ENCODE data around the gene ESRRA.

Gene ESRRA

GRCh38 chr11:64333556-64333955, 28.2 kb downstream of the ESRRA start:
- no peak for DNase-seq

GRCh38 chr11:64334764-64335735, 29.7 kb downstream of the ESRRA start:
- DNase-seq = peak; percentile 38 to 77 (median 48)

GRCh38 chr11:64337538-64338249, 32.4 kb downstream of the ESRRA start:
- no peak for DNase-seq

- DNase-seq = no peak
Observed at GRCh38 chr11:64338716-64339115, 33.4 kb downstream of the ESRRA start.

- no peak for DNase-seq
Observed at GRCh38 chr11:64339286-64339685, 34.0 kb downstream of the ESRRA start.

- DNase-seq = no peak
Observed at GRCh38 chr11:64339754-64340408, 34.6 kb downstream of the ESRRA start, which contains the start of gene CCDC88B. TSS of gene CCDC88B (plus strand) at chr11:64340204. CDS start at chr11:64340267, 63 bp downstream.

GRCh38 chr11:64340671-64341335, 35.5 kb downstream of the ESRRA start:
- no peak for DNase-seq

GRCh38 chr11:64341429-64341828, 36.1 kb downstream of the ESRRA start:
- DNase-seq = no peak

- peak; percentile 75 to 88 (median 81) for DNase-seq
Observed at GRCh38 chr11:64341851-64342791, 36.8 kb downstream of the ESRRA start.

GRCh38 chr11:64342869-64343745, 37.8 kb downstream of the ESRRA start:
- peak in 2 of 3 experiments; percentile 47 to 77 for DNase-seq

GRCh38 chr11:64343767-64344559, 38.6 kb downstream of the ESRRA start:
- DNase-seq = peak in 1 of 3 experiments; percentile 40

GRCh38 chr11:64344787-64345186, 39.5 kb downstream of the ESRRA start:
- DNase-seq = no peak

- no peak for DNase-seq
Observed at GRCh38 chr11:64347193-64347867, 42.0 kb downstream of the ESRRA start.

- DNase-seq = peak in 1 of 3 experiments; percentile 12
Observed at GRCh38 chr11:64348383-64349024, 43.2 kb downstream of the ESRRA start.

GRCh38 chr11:64349025-64349387, 43.7 kb downstream of the ESRRA start:
- DNase-seq = no peak

- DNase-seq = no peak
Observed at GRCh38 chr11:64349404-64349803, 44.1 kb downstream of the ESRRA start.

GRCh38 chr11:64351136-64351631, 45.9 kb downstream of the ESRRA start:
- no peak for DNase-seq
